Keratinocyte (primary cell): ENCODE data around the gene CPAMD8. TPM values are rescaled to one million over a fixed set of nuclear protein-coding genes. Genes with fewer than 3 reads are reported as not detected.
"Not testable (repeated sequence)": the region's sequence is repeated elsewhere in the genome, so short reads cannot be mapped to it uniquely, and the experiment has no call there.

Experiments
- DNase-seq: peaks from one replicate; pipeline ENCODE4 v3.0.0-alpha.2; 2011; ENCODE audit warnings: low read depth, missing footprints, low spot score
- FAIRE-seq: peaks from 2 replicates; lab custom pipeline; 2011; peaks lifted over from hg19 to GRCh38; lab: Jason Lieb, UNC
- H2AFZ ChIP-seq: 2 replicates; pipeline ENCODE4 v1.6.0; 2012; ENCODE audit warnings: low read length, control low read depth, inconsistent platforms; ENCODE audit not compliant: control insufficient read depth
- H3K27ac ChIP-seq: 2 replicates; pipeline ENCODE4 v1.5.1; 2011; ENCODE audit warnings: low read length; ENCODE audit not compliant: control insufficient read depth, insufficient read depth
- H3K27me3 ChIP-seq: 3 replicates; pipeline ENCODE4 v1.6.0; 2011; ENCODE audit warnings: low read length; ENCODE audit not compliant: control insufficient read depth, insufficient read depth; ENCODE audit errors: extremely low read depth
- H3K36me3 ChIP-seq, 2 experiments: 2 replicates in 1 of 2; 3 replicates in 1 of 2; pipeline ENCODE4 v1.5.1; 2011; ENCODE audit warnings: low read length in 2 of 2, mild to moderate bottlenecking in 1 of 2; ENCODE audit not compliant: control insufficient read depth in 2 of 2, insufficient read depth in 2 of 2; ENCODE audit errors: extremely low read depth in 1 of 2
- H3K4me1 ChIP-seq: 3 replicates; pipeline ENCODE4 v1.5.1; 2011; ENCODE audit warnings: low read length; ENCODE audit not compliant: control insufficient read depth, insufficient read depth; ENCODE audit errors: extremely low read depth
- H3K4me2 ChIP-seq: 3 replicates; pipeline ENCODE4 v1.6.0; 2011; ENCODE audit warnings: low read depth, low read length; ENCODE audit not compliant: control insufficient read depth, insufficient read depth; ENCODE audit errors: extremely low read depth
- H3K4me3 ChIP-seq, 3 experiments: fragments of 200-600 bp in 1 of 3; sonication (generic) in 1 of 3; 2 replicates in 2 of 3; 3 replicates in 1 of 3; pipeline ENCODE4 v1.5.1; 2011 to 2016; ENCODE audit warnings: low read length in 3 of 3, mild to moderate bottlenecking in 3 of 3, control low read depth in 2 of 3, inconsistent platforms in 1 of 3, low read depth in 1 of 3, mixed read lengths in 1 of 3, mixed run types in 1 of 3, moderate library complexity in 1 of 3; ENCODE audit not compliant: control insufficient read depth in 2 of 3, insufficient read depth in 2 of 3; ENCODE audit errors: extremely low read depth in 1 of 3
- H3K79me2 ChIP-seq: 2 replicates; pipeline ENCODE4 v1.6.0; 2012; ENCODE audit warnings: low read length; ENCODE audit not compliant: control insufficient read depth, insufficient read depth
- H3K9ac ChIP-seq: 3 replicates; pipeline ENCODE4 v1.6.0; 2011; ENCODE audit warnings: low read length; ENCODE audit not compliant: control insufficient read depth, insufficient read depth; ENCODE audit errors: extremely low read depth
- H3K9me1 ChIP-seq: 3 replicates; pipeline ENCODE4 v1.6.0; 2011; ENCODE audit warnings: low read length; ENCODE audit not compliant: control insufficient read depth, insufficient read depth; ENCODE audit errors: extremely low read depth
- H3K9me3 ChIP-seq: 2 replicates; pipeline ENCODE4 v1.5.1; 2012; ENCODE audit warnings: low read depth, low read length; ENCODE audit not compliant: control insufficient read depth
- H4K20me1 ChIP-seq: 3 replicates; pipeline ENCODE4 v1.6.0; 2011; ENCODE audit warnings: low read length; ENCODE audit not compliant: control insufficient read depth, insufficient read depth; ENCODE audit errors: extremely low read depth
- CTCF ChIP-seq, 3 experiments: IDR thresholded peaks in 1 of 3; conservative IDR thresholded peaks in 1 of 3; optimal IDR thresholded peaks in 1 of 3; 2 replicates in 2 of 3; 3 replicates in 1 of 3; pipeline versions ENCODE3 to v1.5.1; 2011; ENCODE audit warnings: low read length in 3 of 3, mild to moderate bottlenecking in 3 of 3, moderate library complexity in 2 of 3, control low read depth in 1 of 3, inconsistent platforms in 1 of 3; ENCODE audit not compliant: insufficient read depth in 2 of 3; ENCODE audit errors: extremely low read depth in 1 of 3
- EZH2 ChIP-seq: IDR thresholded peaks from one replicate; pipeline ENCODE4 v1.6.1; 2012; ENCODE audit warnings: inconsistent platforms, mild to moderate bottlenecking, low read length, moderate library complexity
- dilution Hi-C: fragments of 300-500 bp; cut with MboI; formaldehyde crosslinking; loops from one replicate; pipeline ENCODE4 v1.7.0; 2020; ENCODE audit warnings: low sequenced_read_pairs; ENCODE audit not compliant: extremely low pct_ligation_motif_present
- polyA plus RNA-seq, 5 experiments: library from polyadenylated mRNA; depleted of rRNA in 3 of 5; stranded (reverse) in 3 of 5; stranded (forward) in 1 of 5; unstranded in 1 of 5; fragments of >200 nt; gene quantifications; 1 replicate in 1 of 5; 2 replicates in 3 of 5; 3 replicates in 1 of 5; pipeline versions ENCODE4 v1.2.1 to v1.2.3, GENCODE V29; 2011 to 2012; ENCODE audit warnings: missing spikeins in 2 of 5, low read depth in 1 of 5, low replicate concordance in 1 of 5

The CPAMD8 gene
- polyA plus RNA-seq, 1 donor (not counting 4 experiments of a cell fraction or from before 2014, with no cell fraction given) = 0.38 TPM

GRCh38 chr19:17020823-17021222 lies 5.8 kb downstream of the CPAMD8 start:
- H3K36me3 ChIP-seq = no peaks in the 10 kb centered on the region
- H3K79me2 ChIP-seq = no peaks in the 10 kb centered on the region
- peaks cover 3% of the 10 kb centered on the region for H3K4me1 ChIP-seq
- DNase-seq = no peak
- no peak overlapping the region for H3K4me2 ChIP-seq
- H2AFZ ChIP-seq = no peak overlapping the region
- no peak overlapping the region for H3K4me3 ChIP-seq
- no peaks in the 10 kb centered on the region for H3K9me1 ChIP-seq
- no peak overlapping the region for H3K27ac ChIP-seq
- TF ChIP-seq CTCF (optimal IDR thresholded peaks at IDR 0.05 in 1 of 3, IDR thresholded peaks at IDR 0.05 in 1 of 3, conservative IDR thresholded peaks at IDR 0.05 in 1 of 3; ENCODE audit: extremely low read depth in 1 of 3, insufficient read depth in 2 of 3, low read length in 3 of 3) = no peak
- no peak for TF ChIP-seq EZH2
- H3K9ac ChIP-seq = no peak overlapping the region
- no peaks in the 10 kb centered on the region for H3K9me3 ChIP-seq
- dilution Hi-C loops = no loop called here
- H4K20me1 ChIP-seq = no peaks in the 10 kb centered on the region
- FAIRE-seq = no peak
- H3K27me3 ChIP-seq = peaks cover 6% of the 10 kb centered on the region

DNA sequence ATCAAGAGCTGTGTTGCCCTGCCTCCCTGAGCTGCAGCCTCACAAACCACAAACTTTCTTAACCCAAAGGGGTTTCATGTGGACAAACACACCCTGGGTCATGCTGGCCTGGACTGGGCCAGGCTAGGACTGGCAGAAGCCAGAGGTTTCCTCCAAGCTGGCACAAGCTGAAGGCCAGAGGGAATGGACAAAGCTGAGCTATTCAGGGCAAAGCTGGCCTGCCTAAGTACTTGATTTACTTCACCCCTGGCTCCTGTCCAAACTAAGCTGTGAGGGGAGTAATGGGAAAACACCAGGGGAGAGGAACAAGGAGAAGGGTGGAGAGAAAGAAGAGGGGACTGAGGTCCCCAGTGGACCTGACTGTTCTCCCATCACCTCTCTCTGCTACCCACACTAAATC lies 6.2 kb downstream of the CPAMD8 start:
- no peak overlapping the region for H2AFZ ChIP-seq
- FAIRE-seq (no peak), DNase-seq (no peak)
- H3K36me3 ChIP-seq = no peaks in the 10 kb centered on the region
- H3K9me1 ChIP-seq = no peaks in the 10 kb centered on the region
- H3K4me2 ChIP-seq = no peak overlapping the region
- peaks cover 3% of the 10 kb centered on the region for H3K4me1 ChIP-seq
- H4K20me1 ChIP-seq = no peaks in the 10 kb centered on the region
- H3K9me3 ChIP-seq = no peaks in the 10 kb centered on the region
- H3K27me3 ChIP-seq = peaks cover 2% of the 10 kb centered on the region
- TF ChIP-seq EZH2 (no peak), CTCF (optimal IDR thresholded peaks at IDR 0.05 in 1 of 3, IDR thresholded peaks at IDR 0.05 in 1 of 3, conservative IDR thresholded peaks at IDR 0.05 in 1 of 3; ENCODE audit: extremely low read depth in 1 of 3, insufficient read depth in 2 of 3, low read length in 3 of 3) (no peak)
- no peak overlapping the region for H3K27ac ChIP-seq
- no peak overlapping the region for H3K9ac ChIP-seq
- dilution Hi-C loops = no loop called here
- no peaks in the 10 kb centered on the region for H3K79me2 ChIP-seq
- H3K4me3 ChIP-seq = no peak overlapping the region

GRCh38 chr19:17014212-17014861 lies 12.3 kb downstream of the CPAMD8 start:
- H3K36me3 ChIP-seq, H2AFZ ChIP-seq, H3K9me3 ChIP-seq, FAIRE-seq, H3K79me2 ChIP-seq, H3K9ac ChIP-seq, H3K27me3 ChIP-seq, H3K4me2 ChIP-seq, dilution Hi-C loops, H3K4me3 ChIP-seq, H3K27ac ChIP-seq, H3K9me1 ChIP-seq, H4K20me1 ChIP-seq, H3K4me1 ChIP-seq: not testable (repeated sequence)
- peak; percentile 40 for DNase-seq
